A549 (cell line): ENCODE results near the gene TRMT1. TPM values are rescaled to one million over a fixed set of nuclear protein-coding genes. Genes with fewer than 3 reads are reported as not detected.
A peak's percentile ranks its signal among the peaks of the same experiment; 100 is the strongest.

Experiments used
- ATAC-seq, 2 experiments: fragments of 200-7000 bp in 1 of 2; fragments of >200 bp in 1 of 2; cut with Nextera tagmentation in 1 of 2; cut with Tn5 transposase in 1 of 2; 3 replicates each; pipeline versions ENCODE4 v1.8.0 to v1.9.1; 2018 to 2020; ENCODE audit warnings: mild to moderate bottlenecking in 1 of 2, moderate library complexity in 1 of 2
- CTCF ChIA-PET: fragments of 300-600 bp; sonication (Branson Sonifier 250); formaldehyde crosslinking; extraction: SDS; loops from one replicate; lab custom pipeline; 2021; ENCODE audit warnings: antibody characterized with exemption, inconsistent platforms; lab: Yijun Ruan, JAX
- POLR2A ChIA-PET: fragments of 350-600 bp; formaldehyde crosslinking; extraction: SDS; loops from one replicate; lab custom pipeline; 2021; ENCODE audit warnings: antibody characterized with exemption, inconsistent platforms; lab: Yijun Ruan, JAX
- DNase-seq, 2 experiments: peaks; one replicate each; pipeline versions ENCODE4 v3.0.0 to v3.0.0-alpha.2; 2011 to 2016; ENCODE audit warnings: low read depth in 1 of 2, low spot score in 1 of 2
- FAIRE-seq: peaks from 2 replicates; lab custom pipeline; 2011; peaks lifted over from hg19 to GRCh38; lab: Jason Lieb, UNC
- H3K27ac ChIP-seq, 2 experiments: fragments of >200 bp; sonication (Bioruptor Twin); formaldehyde crosslinking; 3 replicates each; pipeline ENCODE4 v1.5.1; 2016 to 2017
- H3K4me1 ChIP-seq: fragments of >200 bp; sonication (Bioruptor Twin); formaldehyde crosslinking; 3 replicates; pipeline ENCODE4 v1.6.1; 2016
- H3K4me2 ChIP-seq: fragments of >200 bp; sonication (Bioruptor Twin); formaldehyde crosslinking; 3 replicates; pipeline ENCODE4 v1.6.1; 2016
- H3K4me3 ChIP-seq: fragments of >200 bp; sonication (Bioruptor Twin); formaldehyde crosslinking; 3 replicates; pipeline ENCODE4 v1.5.1; 2016
- H3K9me3 ChIP-seq: fragments of >200 bp; sonication (Bioruptor Twin); formaldehyde crosslinking; 3 replicates; pipeline ENCODE4 v1.6.1; 2016
- CBX8 ChIP-seq: fragments of 200-600 bp; sonication (generic); IDR thresholded peaks from 2 replicates; pipeline ENCODE4 v1.6.1; 2016
- EP300 ChIP-seq, 2 experiments: fragments of >200 bp; sonication (Bioruptor Twin); formaldehyde crosslinking; IDR thresholded peaks; 2 replicates in 1 of 2; 3 replicates in 1 of 2; pipeline ENCODE4 v1.6.1; 2016 to 2017
- FOXS1 ChIP-seq: fragments of 250-450 bp; sonication (Bioruptor Pico); IDR thresholded peaks from 2 replicates; pipeline ENCODE4 v1.5.0; 2020; ENCODE audit warnings: mild to moderate bottlenecking, moderate library complexity
- GATA3 ChIP-seq: IDR thresholded peaks from 2 replicates; pipeline ENCODE4 v1.6.1; 2012; ENCODE audit warnings: borderline replicate concordance
- HEYL ChIP-seq: fragments of 250-450 bp; sonication (Bioruptor Pico); IDR thresholded peaks from 2 replicates; pipeline ENCODE4 v1.8.0; 2021; ENCODE audit warnings: mild to moderate bottlenecking, moderate library complexity
- HMGXB4 ChIP-seq: fragments of 250-450 bp; sonication (Bioruptor Pico); IDR thresholded peaks from 2 replicates; pipeline ENCODE4 v1.5.0; 2021; ENCODE audit warnings: mild to moderate bottlenecking, moderate library complexity, borderline replicate concordance
- HOXA7 ChIP-seq: fragments of 250-450 bp; sonication (Bioruptor Pico); IDR thresholded peaks from 2 replicates; pipeline ENCODE4 v1.5.0; 2020; ENCODE audit warnings: mild to moderate bottlenecking, moderate library complexity
- HOXB13 ChIP-seq: fragments of 250-450 bp; sonication (Bioruptor Pico); IDR thresholded peaks from 2 replicates; pipeline ENCODE4 v1.5.0; 2020; ENCODE audit warnings: low read depth, mild to moderate bottlenecking, moderate library complexity
- HOXB5 ChIP-seq: fragments of 250-450 bp; sonication (Bioruptor Pico); IDR thresholded peaks from 2 replicates; pipeline ENCODE4 v1.5.0; 2020; ENCODE audit warnings: mild to moderate bottlenecking, moderate library complexity
- JUNB ChIP-seq: fragments of >200 bp; sonication (Bioruptor Twin); formaldehyde crosslinking; IDR thresholded peaks from 2 replicates; pipeline ENCODE4 v1.6.1; 2016
- KDM1A ChIP-seq: fragments of 200-600 bp; sonication (generic); IDR thresholded peaks from 2 replicates; pipeline ENCODE4 v1.6.1; 2016; ENCODE audit warnings: low read depth, mild to moderate bottlenecking
- MAX ChIP-seq: IDR thresholded peaks from 2 replicates; pipeline ENCODE4 v1.6.1; 2012
- NR3C1 ChIP-seq: fragments of >200 bp; sonication (Bioruptor Twin); formaldehyde crosslinking; IDR thresholded peaks from 3 replicates; pipeline ENCODE4 v1.6.1; 2017
- PHF8 ChIP-seq: fragments of 200-600 bp; sonication (generic); IDR thresholded peaks from 2 replicates; pipeline ENCODE4 v1.6.1; 2016; ENCODE audit warnings: low read depth, mild to moderate bottlenecking, antibody characterized with exemption, moderate library complexity, borderline replicate concordance
- POLR2AphosphoS2 ChIP-seq: conservative IDR thresholded peaks from 2 replicates; pipeline ENCODE4 v1.6.1; 2012; ENCODE audit warnings: low read length, improper control_type of control experiment, inconsistent platforms
- RAD21 ChIP-seq, 2 experiments: fragments of >200 bp in 1 of 2; sonication (Bioruptor Twin) in 1 of 2; formaldehyde crosslinking in 1 of 2; IDR thresholded peaks in 1 of 2; conservative IDR thresholded peaks in 1 of 2; 2 replicates in 1 of 2; 3 replicates in 1 of 2; pipeline ENCODE4 v1.6.1; 2012 to 2018; ENCODE audit warnings: inconsistent platforms in 1 of 2
- RARB ChIP-seq: fragments of 250-450 bp; sonication (Bioruptor Pico); IDR thresholded peaks from 2 replicates; pipeline ENCODE4 v1.8.0; 2021; ENCODE audit warnings: mild to moderate bottlenecking, moderate library complexity
- RCOR1 ChIP-seq: fragments of 150-350 bp; IDR thresholded peaks from 2 replicates; pipeline ENCODE4 v1.6.1; 2014; ENCODE audit warnings: antibody characterized with exemption, low read length, low read depth
- REST ChIP-seq: fragments of 200-600 bp; sonication (generic); IDR thresholded peaks from 2 replicates; pipeline ENCODE4 v1.6.1; 2016; ENCODE audit warnings: antibody characterized with exemption, mild to moderate bottlenecking, moderate library complexity
- SMC3 ChIP-seq: fragments of >200 bp; sonication (Bioruptor Twin); formaldehyde crosslinking; IDR thresholded peaks from 3 replicates; pipeline ENCODE4 v1.6.1; 2018; ENCODE audit warnings: inconsistent platforms
- SREBF2 ChIP-seq: fragments of 450-650 bp; IDR thresholded peaks from 2 replicates; pipeline ENCODE4 v1.6.1; 2014; ENCODE audit warnings: mild to moderate bottlenecking, moderate library complexity
- TP53 ChIP-seq: fragments of 250-450 bp; sonication (Bioruptor Pico); IDR thresholded peaks from 2 replicates; pipeline ENCODE4 v1.5.0; 2021; ENCODE audit warnings: mild to moderate bottlenecking, moderate library complexity
- ZC3H11A ChIP-seq: fragments of 450-650 bp; IDR thresholded peaks from 2 replicates; pipeline ENCODE4 v1.6.1; 2014; ENCODE audit warnings: antibody characterized with exemption, mild to moderate bottlenecking
- ZFP36 ChIP-seq: fragments of 450-650 bp; IDR thresholded peaks from 2 replicates; pipeline ENCODE4 v1.6.1; 2014; ENCODE audit warnings: borderline replicate concordance; ENCODE audit not compliant: partially characterized antibody
- ZSCAN20 ChIP-seq: fragments of 250-450 bp; sonication (Bioruptor Pico); IDR thresholded peaks from 2 replicates; pipeline ENCODE4 v1.8.0; 2022; ENCODE audit warnings: mild to moderate bottlenecking, moderate library complexity
- WGBS: methylation state at CpG from one replicate; pipeline ENCODE4 v1.1.6; 2017; ENCODE audit errors: missing lambda C conversion rate; 5-methylcytosine and 5-hydroxymethylcytosine counted together
- polyA plus RNA-seq, 4 experiments: library from polyadenylated mRNA; depleted of rRNA in 3 of 4; stranded (reverse); fragments of >200 nt; fragmentation: RNase III in 1 of 4; extraction: RNeasy Plus Mini Kit Qiagen cat#74134 plus additional on column Dnase treatment in 1 of 4; gene quantifications; 2 replicates in 3 of 4; 3 replicates in 1 of 4; pipeline ENCODE4 v1.2.3, GENCODE V29; 2011 to 2017
- TF ChIP-seq, protein P1 (sequence below): fragments of 150-350 bp; IDR thresholded peaks from 2 replicates; pipeline ENCODE4 v1.6.1; 2014; ENCODE audit warnings: low read depth, mild to moderate bottlenecking, low read length

Gene TRMT1
- polyA plus RNA-seq, 2 of the 4 experiments (the other 2 are of a cell fraction), result 18.2 to 29.8 TPM

- TF ChIP-seq MAX (no peak), HOXB5 (no peak), HOXA7 (CRISPR knock-in tag) (no peak), CBX8 (no peak), ZC3H11A (no peak)
Measured at GRCh38 chr19:13079542-13079986, 37.0 kb downstream of the TRMT1 start (continued).

GRCh38 chr19:13078897-13079541 is 37.5 kb downstream of the TRMT1 start:
- CTCF ChIA-PET, result interaction anchor here (0.6 to 6.9 kb wide), 9 partner anchors 11 to 198 kb away, joined by 3 to 47 read pairs (median 6); no protein-coding TSS in a partner anchor
- no peak for FAIRE-seq
- ATAC-seq, result no peak
- no peak for DNase-seq
- Histone ChIP-seq H3K9me3 (no peaks in the 10 kb centered on the region), H3K4me3 (no peak overlapping the region), H3K4me1 (peaks cover 17% of the 10 kb centered on the region), H3K27ac (peak overlapping the region; percentile 51 to 68; a peak in 4 of 6 replicates), H3K4me2 (peak overlapping the region; percentile 39)
- 86% methylated on average over 8 of the region's 12 CpGs for WGBS
- POLR2A ChIA-PET, result no interaction called here
- TF ChIP-seq TP53 (no peak), RCOR1 (no peak), HMGXB4 (no peak), NR3C1 (no peak), POLR2AphosphoS2 (no peak), HOXB13 (CRISPR knock-in tag) (no peak), JUNB (no peak), RARB (CRISPR knock-in tag) (no peak), FOXS1 (no peak), HOXA7 (CRISPR knock-in tag) (no peak), PHF8 (no peak), CBX8 (no peak), REST (no peak)

DNA sequence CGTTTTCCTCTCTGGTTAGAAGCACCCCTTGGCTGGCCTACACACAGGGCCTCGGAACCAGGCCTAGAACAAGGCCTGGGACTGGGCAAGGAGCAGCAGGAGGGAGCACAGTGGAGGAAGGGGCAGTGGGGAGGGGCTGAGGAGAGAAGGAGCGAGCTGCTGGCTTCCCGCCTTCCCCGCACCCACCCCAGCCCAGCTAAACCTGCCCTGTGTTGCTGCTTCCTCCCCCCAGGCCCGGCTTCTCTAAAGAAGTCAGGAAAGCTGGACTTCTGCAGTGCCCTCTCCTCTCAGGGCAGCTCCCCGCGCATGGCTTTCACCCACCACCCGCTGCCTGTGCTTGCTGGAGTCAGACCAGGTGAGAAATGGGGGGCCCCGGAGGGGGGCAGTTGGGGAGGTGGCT is 38.2 kb downstream of the TRMT1 start:
- 87% methylated on average over 9 of the region's 10 CpGs for WGBS
- Histone ChIP-seq H3K4me1 (peaks cover 17% of the 10 kb centered on the region), H3K4me3 (no peak overlapping the region), H3K27ac (peak overlapping the region in 1 of 2 experiments; percentile 68; a peak in 2 of 6 replicates), H3K9me3 (no peaks in the 10 kb centered on the region), H3K4me2 (no peak overlapping the region)
- POLR2A ChIA-PET, result no interaction called here
- no peak for DNase-seq
- TF ChIP-seq KDM1A, result no peak
- no peak for TF ChIP-seq HEYL (CRISPR knock-in tag)
- no peak for TF ChIP-seq RARB (CRISPR knock-in tag)
- TF ChIP-seq HOXA7 (CRISPR knock-in tag), result no peak
- TF ChIP-seq MAX, result no peak
- no peak for TF ChIP-seq JUNB
- TF ChIP-seq SMC3, result no peak
- TF ChIP-seq SREBF2, result no peak
- TF ChIP-seq ZFP36, result no peak
- TF ChIP-seq EP300 (IDR thresholded peaks at IDR 0.05), result no peak
- TF ChIP-seq CBX8, result no peak
- no peak for TF ChIP-seq GATA3
- TF ChIP-seq RCOR1, result no peak
- TF ChIP-seq RAD21 (conservative IDR thresholded peaks at IDR 0.05 in 1 of 2, IDR thresholded peaks at IDR 0.05 in 1 of 2), result no peak
- TF ChIP-seq, protein P1, sequence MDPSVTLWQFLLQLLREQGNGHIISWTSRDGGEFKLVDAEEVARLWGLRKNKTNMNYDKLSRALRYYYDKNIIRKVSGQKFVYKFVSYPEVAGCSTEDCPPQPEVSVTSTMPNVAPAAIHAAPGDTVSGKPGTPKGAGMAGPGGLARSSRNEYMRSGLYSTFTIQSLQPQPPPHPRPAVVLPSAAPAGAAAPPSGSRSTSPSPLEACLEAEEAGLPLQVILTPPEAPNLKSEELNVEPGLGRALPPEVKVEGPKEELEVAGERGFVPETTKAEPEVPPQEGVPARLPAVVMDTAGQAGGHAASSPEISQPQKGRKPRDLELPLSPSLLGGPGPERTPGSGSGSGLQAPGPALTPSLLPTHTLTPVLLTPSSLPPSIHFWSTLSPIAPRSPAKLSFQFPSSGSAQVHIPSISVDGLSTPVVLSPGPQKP, result no peak
- TF ChIP-seq ZSCAN20, result no peak
- no peak for TF ChIP-seq ZC3H11A
- no peak for TF ChIP-seq NR3C1
- FAIRE-seq, result no peak
- ATAC-seq, result no peak
- CTCF ChIA-PET, result interaction anchor here (0.6 to 6.9 kb wide), 9 partner anchors 11 to 199 kb away, joined by 3 to 47 read pairs (median 6); no protein-coding TSS in a partner anchor
